T1000 (cell line): ENCODE results near the gene KIF16B.
"Not testable (repeated sequence)": the region's sequence is repeated elsewhere in the genome, so short reads cannot be mapped to it uniquely, and the experiment has no call there.

ENCODE experiments used
- DNase-seq: peaks from one replicate; lab custom pipeline; 2025; ENCODE audit warnings: mixed read lengths; lab: John Stamatoyannopoulos, UW

The KIF16B gene

GRCh38 chr20:16553684-16554083 is 19.6 kb downstream of the KIF16B start:
- no peak for DNase-seq

GRCh38 chr20:16553101-16553500 is 20.1 kb downstream of the KIF16B start:
- no peak for DNase-seq

GRCh38 chr20:16552015-16552414 is 21.2 kb downstream of the KIF16B start:
- no peak for DNase-seq

GRCh38 chr20:16551607-16552006 is 21.6 kb downstream of the KIF16B start:
- no peak for DNase-seq

GRCh38 chr20:16548068-16548672 is 25.1 kb downstream of the KIF16B start:
- no peak for DNase-seq

GRCh38 chr20:16544949-16545348 is 28.3 kb downstream of the KIF16B start:
- no peak for DNase-seq

GRCh38 chr20:16542477-16542876 is 30.8 kb downstream of the KIF16B start:
- DNase-seq, result no peak

GRCh38 chr20:16541878-16542277 is 31.4 kb downstream of the KIF16B start:
- DNase-seq, result no peak

GRCh38 chr20:16541226-16541625 is 32.0 kb downstream of the KIF16B start:
- no peak for DNase-seq

- no peak for DNase-seq
Measured at GRCh38 chr20:16539280-16540021, 33.8 kb downstream of the KIF16B start.

- DNase-seq, result no peak
Measured at GRCh38 chr20:16538779-16539178, 34.5 kb downstream of the KIF16B start.

GRCh38 chr20:16537918-16538317 is 35.3 kb downstream of the KIF16B start:
- no peak for DNase-seq

GRCh38 chr20:16537025-16537665 is 36.1 kb downstream of the KIF16B start:
- DNase-seq, result no peak

GRCh38 chr20:16535277-16535676 is 38.0 kb downstream of the KIF16B start:
- DNase-seq, result no peak

GRCh38 chr20:16533502-16533901 is 39.7 kb downstream of the KIF16B start:
- no peak for DNase-seq

GRCh38 chr20:16531485-16531884 is 41.8 kb downstream of the KIF16B start:
- no peak for DNase-seq

GRCh38 chr20:16530201-16530681 is 43.0 kb downstream of the KIF16B start:
- no peak for DNase-seq

GRCh38 chr20:16528078-16528477 is 45.2 kb downstream of the KIF16B start:
- DNase-seq, result peak; percentile 23

GRCh38 chr20:16527438-16527837 is 45.8 kb downstream of the KIF16B start:
- DNase-seq, result no peak

GRCh38 chr20:16526433-16527380 is 46.5 kb downstream of the KIF16B start:
- DNase-seq, result no peak

- not testable (repeated sequence) for DNase-seq
Measured at GRCh38 chr20:16522651-16523050, 50.6 kb downstream of the KIF16B start.

GRCh38 chr20:16520154-16520553 is 53.1 kb downstream of the KIF16B start:
- DNase-seq, result no peak
